ENCODE data around the gene KLHL42. TPM values are rescaled to one million over a fixed set of nuclear protein-coding genes. Genes with fewer than 3 reads are reported as not detected.

The KLHL42 gene
- total and polyA plus RNA-seq, 2 of the 13 experiments (the other 11 are each of a cell fraction or from before 2014, with no cell fraction given) = 13.5 to 14.0 TPM

DNA sequence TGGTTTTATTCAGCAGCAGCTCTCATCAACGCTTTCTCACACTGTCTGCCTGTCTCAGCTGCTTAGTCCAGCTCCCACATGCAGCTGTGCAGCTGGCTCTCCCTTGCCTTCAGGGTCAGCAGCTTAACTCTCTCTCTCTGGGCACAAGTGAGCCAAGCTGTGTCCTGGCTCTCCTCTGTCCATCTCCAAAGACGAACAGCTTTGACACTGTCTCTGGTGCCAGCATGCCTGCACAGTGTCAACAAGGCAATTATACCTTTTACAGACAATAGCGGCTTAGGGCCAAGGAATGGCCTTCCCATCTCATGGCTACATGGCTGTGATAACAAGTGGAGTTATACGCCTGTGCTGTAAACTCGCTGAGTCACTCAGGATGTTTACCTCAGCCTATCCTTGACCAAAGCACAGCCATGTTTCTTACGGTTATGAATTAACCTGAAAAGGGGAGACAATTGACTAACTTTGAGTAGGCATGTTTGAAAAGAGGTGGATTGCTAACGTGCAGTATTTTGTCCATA, 38.4 kb downstream of the KLHL42 start (continued):
- TF ChIP-seq, protein P1, sequence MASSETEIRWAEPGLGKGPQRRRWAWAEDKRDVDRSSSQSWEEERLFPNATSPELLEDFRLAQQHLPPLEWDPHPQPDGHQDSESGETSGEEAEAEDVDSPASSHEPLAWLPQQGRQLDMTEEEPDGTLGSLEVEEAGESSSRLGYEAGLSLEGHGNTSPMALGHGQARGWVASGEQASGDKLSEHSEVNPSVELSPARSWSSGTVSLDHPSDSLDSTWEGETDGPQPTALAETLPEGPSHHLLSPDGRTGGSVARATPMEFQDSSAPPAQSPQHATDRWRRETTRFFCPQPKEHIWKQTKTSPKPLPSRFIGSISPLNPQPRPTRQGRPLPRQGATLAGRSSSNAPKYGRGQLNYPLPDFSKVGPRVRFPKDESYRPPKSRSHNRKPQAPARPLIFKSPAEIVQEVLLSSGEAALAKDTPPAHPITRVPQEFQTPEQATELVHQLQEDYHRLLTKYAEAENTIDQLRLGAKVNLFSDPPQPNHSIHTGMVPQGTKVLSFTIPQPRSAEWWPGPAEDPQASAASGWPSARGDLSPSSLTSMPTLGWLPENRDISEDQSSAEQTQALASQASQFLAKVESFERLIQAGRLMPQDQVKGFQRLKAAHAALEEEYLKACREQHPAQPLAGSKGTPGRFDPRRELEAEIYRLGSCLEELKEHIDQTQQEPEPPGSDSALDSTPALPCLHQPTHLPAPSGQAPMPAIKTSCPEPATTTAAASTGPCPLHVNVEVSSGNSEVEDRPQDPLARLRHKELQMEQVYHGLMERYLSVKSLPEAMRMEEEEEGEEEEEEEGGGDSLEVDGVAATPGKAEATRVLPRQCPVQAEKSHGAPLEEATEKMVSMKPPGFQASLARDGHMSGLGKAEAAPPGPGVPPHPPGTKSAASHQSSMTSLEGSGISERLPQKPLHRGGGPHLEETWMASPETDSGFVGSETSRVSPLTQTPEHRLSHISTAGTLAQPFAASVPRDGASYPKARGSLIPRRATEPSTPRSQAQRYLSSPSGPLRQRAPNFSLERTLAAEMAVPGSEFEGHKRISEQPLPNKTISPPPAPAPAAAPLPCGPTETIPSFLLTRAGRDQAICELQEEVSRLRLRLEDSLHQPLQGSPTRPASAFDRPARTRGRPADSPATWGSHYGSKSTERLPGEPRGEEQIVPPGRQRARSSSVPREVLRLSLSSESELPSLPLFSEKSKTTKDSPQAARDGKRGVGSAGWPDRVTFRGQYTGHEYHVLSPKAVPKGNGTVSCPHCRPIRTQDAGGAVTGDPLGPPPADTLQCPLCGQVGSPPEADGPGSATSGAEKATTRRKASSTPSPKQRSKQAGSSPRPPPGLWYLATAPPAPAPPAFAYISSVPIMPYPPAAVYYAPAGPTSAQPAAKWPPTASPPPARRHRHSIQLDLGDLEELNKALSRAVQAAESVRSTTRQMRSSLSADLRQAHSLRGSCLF (CRISPR knock-in tag; IDR thresholded peaks at IDR 0.05; ENCODE audit: borderline replicate concordance) = no peak
- TF ChIP-seq ZNF121 (CRISPR knock-in tag; IDR thresholded peaks at IDR 0.05) = no peak
- TF ChIP-seq DPF2 (CRISPR knock-in tag; IDR thresholded peaks at IDR 0.05; ENCODE audit: borderline replicate concordance, low read depth) = no peak
- TF ChIP-seq CHD4 (IDR thresholded peaks at IDR 0.05; ENCODE audit: borderline replicate concordance, low read length) = no peak
- TF ChIP-seq, protein P2, sequence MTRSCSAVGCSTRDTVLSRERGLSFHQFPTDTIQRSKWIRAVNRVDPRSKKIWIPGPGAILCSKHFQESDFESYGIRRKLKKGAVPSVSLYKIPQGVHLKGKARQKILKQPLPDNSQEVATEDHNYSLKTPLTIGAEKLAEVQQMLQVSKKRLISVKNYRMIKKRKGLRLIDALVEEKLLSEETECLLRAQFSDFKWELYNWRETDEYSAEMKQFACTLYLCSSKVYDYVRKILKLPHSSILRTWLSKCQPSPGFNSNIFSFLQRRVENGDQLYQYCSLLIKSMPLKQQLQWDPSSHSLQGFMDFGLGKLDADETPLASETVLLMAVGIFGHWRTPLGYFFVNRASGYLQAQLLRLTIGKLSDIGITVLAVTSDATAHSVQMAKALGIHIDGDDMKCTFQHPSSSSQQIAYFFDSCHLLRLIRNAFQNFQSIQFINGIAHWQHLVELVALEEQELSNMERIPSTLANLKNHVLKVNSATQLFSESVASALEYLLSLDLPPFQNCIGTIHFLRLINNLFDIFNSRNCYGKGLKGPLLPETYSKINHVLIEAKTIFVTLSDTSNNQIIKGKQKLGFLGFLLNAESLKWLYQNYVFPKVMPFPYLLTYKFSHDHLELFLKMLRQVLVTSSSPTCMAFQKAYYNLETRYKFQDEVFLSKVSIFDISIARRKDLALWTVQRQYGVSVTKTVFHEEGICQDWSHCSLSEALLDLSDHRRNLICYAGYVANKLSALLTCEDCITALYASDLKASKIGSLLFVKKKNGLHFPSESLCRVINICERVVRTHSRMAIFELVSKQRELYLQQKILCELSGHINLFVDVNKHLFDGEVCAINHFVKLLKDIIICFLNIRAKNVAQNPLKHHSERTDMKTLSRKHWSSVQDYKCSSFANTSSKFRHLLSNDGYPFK (CRISPR knock-in tag; IDR thresholded peaks at IDR 0.05; ENCODE audit: borderline replicate concordance) = no peak
- TF ChIP-seq ZNF737 (CRISPR knock-in tag; IDR thresholded peaks at IDR 0.05; ENCODE audit: borderline replicate concordance) = no peak
- peak; percentile 56; the same call in 1 of the 2 replicates for TF ChIP-seq MAFG (CRISPR knock-in tag; IDR thresholded peaks at IDR 0.05)
- TF ChIP-seq, protein P3, sequence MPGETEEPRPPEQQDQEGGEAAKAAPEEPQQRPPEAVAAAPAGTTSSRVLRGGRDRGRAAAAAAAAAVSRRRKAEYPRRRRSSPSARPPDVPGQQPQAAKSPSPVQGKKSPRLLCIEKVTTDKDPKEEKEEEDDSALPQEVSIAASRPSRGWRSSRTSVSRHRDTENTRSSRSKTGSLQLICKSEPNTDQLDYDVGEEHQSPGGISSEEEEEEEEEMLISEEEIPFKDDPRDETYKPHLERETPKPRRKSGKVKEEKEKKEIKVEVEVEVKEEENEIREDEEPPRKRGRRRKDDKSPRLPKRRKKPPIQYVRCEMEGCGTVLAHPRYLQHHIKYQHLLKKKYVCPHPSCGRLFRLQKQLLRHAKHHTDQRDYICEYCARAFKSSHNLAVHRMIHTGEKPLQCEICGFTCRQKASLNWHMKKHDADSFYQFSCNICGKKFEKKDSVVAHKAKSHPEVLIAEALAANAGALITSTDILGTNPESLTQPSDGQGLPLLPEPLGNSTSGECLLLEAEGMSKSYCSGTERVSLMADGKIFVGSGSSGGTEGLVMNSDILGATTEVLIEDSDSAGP (CRISPR knock-in tag; IDR thresholded peaks at IDR 0.05; ENCODE audit: borderline replicate concordance) = peak; percentile 18; the same call in 1 of the 2 replicates
- TF ChIP-seq BRD4 (CRISPR knock-in tag; IDR thresholded peaks at IDR 0.05) = no peak
- TF ChIP-seq MEF2D (CRISPR knock-in tag; IDR thresholded peaks at IDR 0.05) = no peak
- 0 out of 2 replicates have a peak, but pooled peaks have one; percentile 29 for TF ChIP-seq FOXK1 (CRISPR knock-in tag; IDR thresholded peaks at IDR 0.05; ENCODE audit: borderline replicate concordance, low read depth)
- TF ChIP-seq ZMYM4 (CRISPR knock-in tag; IDR thresholded peaks at IDR 0.05) = 0 out of 2 replicates have a peak, but pooled peaks have one; percentile 16
- TF ChIP-seq, protein P4, sequence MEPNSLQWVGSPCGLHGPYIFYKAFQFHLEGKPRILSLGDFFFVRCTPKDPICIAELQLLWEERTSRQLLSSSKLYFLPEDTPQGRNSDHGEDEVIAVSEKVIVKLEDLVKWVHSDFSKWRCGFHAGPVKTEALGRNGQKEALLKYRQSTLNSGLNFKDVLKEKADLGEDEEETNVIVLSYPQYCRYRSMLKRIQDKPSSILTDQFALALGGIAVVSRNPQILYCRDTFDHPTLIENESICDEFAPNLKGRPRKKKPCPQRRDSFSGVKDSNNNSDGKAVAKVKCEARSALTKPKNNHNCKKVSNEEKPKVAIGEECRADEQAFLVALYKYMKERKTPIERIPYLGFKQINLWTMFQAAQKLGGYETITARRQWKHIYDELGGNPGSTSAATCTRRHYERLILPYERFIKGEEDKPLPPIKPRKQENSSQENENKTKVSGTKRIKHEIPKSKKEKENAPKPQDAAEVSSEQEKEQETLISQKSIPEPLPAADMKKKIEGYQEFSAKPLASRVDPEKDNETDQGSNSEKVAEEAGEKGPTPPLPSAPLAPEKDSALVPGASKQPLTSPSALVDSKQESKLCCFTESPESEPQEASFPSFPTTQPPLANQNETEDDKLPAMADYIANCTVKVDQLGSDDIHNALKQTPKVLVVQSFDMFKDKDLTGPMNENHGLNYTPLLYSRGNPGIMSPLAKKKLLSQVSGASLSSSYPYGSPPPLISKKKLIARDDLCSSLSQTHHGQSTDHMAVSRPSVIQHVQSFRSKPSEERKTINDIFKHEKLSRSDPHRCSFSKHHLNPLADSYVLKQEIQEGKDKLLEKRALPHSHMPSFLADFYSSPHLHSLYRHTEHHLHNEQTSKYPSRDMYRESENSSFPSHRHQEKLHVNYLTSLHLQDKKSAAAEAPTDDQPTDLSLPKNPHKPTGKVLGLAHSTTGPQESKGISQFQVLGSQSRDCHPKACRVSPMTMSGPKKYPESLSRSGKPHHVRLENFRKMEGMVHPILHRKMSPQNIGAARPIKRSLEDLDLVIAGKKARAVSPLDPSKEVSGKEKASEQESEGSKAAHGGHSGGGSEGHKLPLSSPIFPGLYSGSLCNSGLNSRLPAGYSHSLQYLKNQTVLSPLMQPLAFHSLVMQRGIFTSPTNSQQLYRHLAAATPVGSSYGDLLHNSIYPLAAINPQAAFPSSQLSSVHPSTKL (CRISPR knock-in tag; IDR thresholded peaks at IDR 0.05) = peak; percentile 30; the same call in 1 of the 2 replicates
- TF ChIP-seq NRL (CRISPR knock-in tag; IDR thresholded peaks at IDR 0.05; ENCODE audit: borderline replicate concordance) = no peak
- no peak for TF ChIP-seq ZNF629 (CRISPR knock-in tag; conservative IDR thresholded peaks at IDR 0.05)
- no peak for TF ChIP-seq FOXC1 (CRISPR knock-in tag; IDR thresholded peaks at IDR 0.05; ENCODE audit: borderline replicate concordance)
